Left ventricle myocardium inferior (tissue), 1 donor: ENCODE measurements around the gene REL. TPM values are rescaled to one million over a fixed set of nuclear protein-coding genes. Genes with fewer than 3 reads are reported as not detected.

Experiments
- DNase-seq: peaks from one replicate; pipeline ENCODE4 v3.0.0-alpha.2; 2020
- H3K27ac ChIP-seq: fragments of 200-600 bp; replicated peaks from 2 replicates; pipeline ENCODE4 v1.8.0; 2021
- H3K27me3 ChIP-seq: fragments of 200-600 bp; 2 replicates; pipeline ENCODE4 v1.8.0; 2021; ENCODE audit warnings: low read depth
- H3K36me3 ChIP-seq: fragments of 200-600 bp; 2 replicates; pipeline ENCODE4 v1.8.0; 2021
- H3K4me1 ChIP-seq: fragments of 200-600 bp; 2 replicates; pipeline ENCODE4 v1.8.0; 2021
- H3K4me3 ChIP-seq: fragments of 200-600 bp; 2 replicates; pipeline ENCODE4 v1.8.0; 2021; ENCODE audit warnings: mild to moderate bottlenecking, moderate library complexity
- H3K9me3 ChIP-seq: fragments of 200-600 bp; replicated peaks from 2 replicates; pipeline ENCODE4 v1.8.0; 2021
- CTCF ChIP-seq: fragments of 200-600 bp; IDR thresholded peaks from 2 replicates; pipeline ENCODE4 v1.8.0; 2021; ENCODE audit warnings: antibody characterized with exemption, mild to moderate bottlenecking, borderline replicate concordance
- intact Hi-C: fragments of 100-400 bp; cut with micrococcal nuclease; formaldehyde crosslinking; loops from one replicate; pipeline ENCODE4 v1.11.0; 2022
- total RNA-seq: library from RNA; stranded (reverse); fragmentation: NEBNext Ultra II Directional; extraction: Animal tissue kit (Norgen Biotek cat#: 25700); gene quantifications from one replicate; pipeline ENCODE4 v1.2.1, GENCODE V29; 2021
- donor health status: DM: no; HTN: yes; CAD: no; lungs with severe emphysema.

REL gene
- total RNA-seq, 1 donor from 2014 or later, result 5.0 TPM

- H3K9me3 ChIP-seq, result no peaks in the 10 kb centered on the region
- DNase-seq, result no peak
Measured at GRCh38 chr2:60844105-60844504, 37.3 kb upstream of the REL start.

GRCh38 chr2:60847854-60848253 is 33.5 kb upstream of the REL start:
- Histone ChIP-seq H3K36me3 (no peaks in the 10 kb centered on the region), H3K9me3 (no peaks in the 10 kb centered on the region), H3K4me1 (no peaks in the 10 kb centered on the region), H3K27ac (no peak overlapping the region), H3K27me3 (no peaks in the 10 kb centered on the region), H3K4me3 (no peak overlapping the region)
- TF ChIP-seq CTCF, result no peak
- no peak for DNase-seq
- intact Hi-C loops, result no loop called here

More at GRCh38 chr2:60844105-60844504, 37.3 kb upstream of the REL start:
- Histone ChIP-seq H3K27ac (no peak overlapping the region), H3K4me3 (no peak overlapping the region), H3K4me1 (no peaks in the 10 kb centered on the region), H3K36me3 (no peaks in the 10 kb centered on the region), H3K27me3 (no peaks in the 10 kb centered on the region)
- intact Hi-C loops, result no loop called here
- TF ChIP-seq CTCF, result no peak

GRCh38 chr2:60849187-60849586 is 32.2 kb upstream of the REL start:
- no peaks in the 10 kb centered on the region for H3K27me3 ChIP-seq
- H3K4me3 ChIP-seq, result no peak overlapping the region
- intact Hi-C loops, result no loop called here

GRCh38 chr2:60852282-60852860 is 29.0 kb upstream of the REL start:
- Histone ChIP-seq H3K27ac (no peak overlapping the region), H3K9me3 (no peaks in the 10 kb centered on the region), H3K4me1 (peaks cover 5% of the 10 kb centered on the region), H3K4me3 (no peak overlapping the region), H3K27me3 (no peaks in the 10 kb centered on the region), H3K36me3 (no peaks in the 10 kb centered on the region)
- intact Hi-C loops, result no loop called here
- no peak for DNase-seq
- no peak for TF ChIP-seq CTCF

More at GRCh38 chr2:60849187-60849586, 32.2 kb upstream of the REL start:
- TF ChIP-seq CTCF, result no peak
- H3K27ac ChIP-seq, result no peak overlapping the region
- no peaks in the 10 kb centered on the region for H3K4me1 ChIP-seq
- no peaks in the 10 kb centered on the region for H3K36me3 ChIP-seq
- H3K9me3 ChIP-seq, result no peaks in the 10 kb centered on the region
- DNase-seq, result no peak

- DNase-seq, result no peak
Measured at GRCh38 chr2:60853531-60853930, 27.8 kb upstream of the REL start.

More at GRCh38 chr2:60853531-60853930, 27.8 kb upstream of the REL start:
- intact Hi-C loops, result no loop called here
- Histone ChIP-seq H3K9me3 (no peaks in the 10 kb centered on the region), H3K36me3 (no peaks in the 10 kb centered on the region), H3K27ac (no peak overlapping the region), H3K4me1 (peaks cover 5% of the 10 kb centered on the region), H3K27me3 (no peaks in the 10 kb centered on the region), H3K4me3 (no peak overlapping the region)
- no peak for TF ChIP-seq CTCF
